HG03460 (cell line): ENCODE results near the gene CCNI2.
"Not testable (repeated sequence)": the region's sequence is repeated elsewhere in the genome, so short reads cannot be mapped to it uniquely, and the experiment has no call there.

Experiments used
- ATAC-seq: cut with Tn5 transposase; IDR thresholded peaks from one replicate; pipeline ENCODE4 v1.9.1; 2021; ENCODE audit not compliant: unreplicated experiment

The CCNI2 gene

GRCh38 chr5:132778129-132778528 lies 30.9 kb downstream of the CCNI2 start:
- ATAC-seq: no peak

GRCh38 chr5:132778856-132779255 lies 31.6 kb downstream of the CCNI2 start:
- no peak for ATAC-seq

- no peak for ATAC-seq
Measured at GRCh38 chr5:132779961-132780360, 32.7 kb downstream of the CCNI2 start.

- ATAC-seq: no peak
Measured at GRCh38 chr5:132780577-132780976, 33.4 kb downstream of the CCNI2 start.

- ATAC-seq: no peak
Measured at GRCh38 chr5:132781029-132781428, 33.8 kb downstream of the CCNI2 start.

- no peak for ATAC-seq
Measured at GRCh38 chr5:132782101-132782500, 34.9 kb downstream of the CCNI2 start.

GRCh38 chr5:132785365-132785764 lies 38.1 kb downstream of the CCNI2 start:
- ATAC-seq: no peak

- ATAC-seq: no peak
Measured at GRCh38 chr5:132785864-132786263, 38.6 kb downstream of the CCNI2 start.

GRCh38 chr5:132787076-132787475 lies 39.9 kb downstream of the CCNI2 start:
- no peak for ATAC-seq

- no peak for ATAC-seq
Measured at GRCh38 chr5:132788508-132788907, 41.3 kb downstream of the CCNI2 start.

GRCh38 chr5:132788990-132789886 lies 42.0 kb downstream of the CCNI2 start:
- no peak for ATAC-seq

- no peak for ATAC-seq
Measured at GRCh38 chr5:132790201-132790865, 43.1 kb downstream of the CCNI2 start.

- ATAC-seq: no peak
Measured at GRCh38 chr5:132791026-132791425, 43.8 kb downstream of the CCNI2 start.

GRCh38 chr5:132797651-132798050 lies 50.4 kb downstream of the CCNI2 start:
- no peak for ATAC-seq

- ATAC-seq: no peak
Measured at GRCh38 chr5:132799392-132799791, 52.2 kb downstream of the CCNI2 start.

GRCh38 chr5:132800545-132800944 lies 53.3 kb downstream of the CCNI2 start:
- no peak for ATAC-seq

GRCh38 chr5:132802044-132802684 lies 54.9 kb downstream of the CCNI2 start:
- ATAC-seq: no peak

- ATAC-seq: not testable (repeated sequence)
Measured at GRCh38 chr5:132802685-132803066, 55.5 kb downstream of the CCNI2 start.
